HG02943 (cell line): ENCODE data around the gene COMP.

ENCODE experiments used
- ATAC-seq: cut with Tn5 transposase; IDR thresholded peaks from one replicate; pipeline ENCODE4 v1.9.1; 2021; ENCODE audit warnings: mild to moderate bottlenecking, low read depth, moderate library complexity; ENCODE audit not compliant: unreplicated experiment

COMP gene

DNA sequence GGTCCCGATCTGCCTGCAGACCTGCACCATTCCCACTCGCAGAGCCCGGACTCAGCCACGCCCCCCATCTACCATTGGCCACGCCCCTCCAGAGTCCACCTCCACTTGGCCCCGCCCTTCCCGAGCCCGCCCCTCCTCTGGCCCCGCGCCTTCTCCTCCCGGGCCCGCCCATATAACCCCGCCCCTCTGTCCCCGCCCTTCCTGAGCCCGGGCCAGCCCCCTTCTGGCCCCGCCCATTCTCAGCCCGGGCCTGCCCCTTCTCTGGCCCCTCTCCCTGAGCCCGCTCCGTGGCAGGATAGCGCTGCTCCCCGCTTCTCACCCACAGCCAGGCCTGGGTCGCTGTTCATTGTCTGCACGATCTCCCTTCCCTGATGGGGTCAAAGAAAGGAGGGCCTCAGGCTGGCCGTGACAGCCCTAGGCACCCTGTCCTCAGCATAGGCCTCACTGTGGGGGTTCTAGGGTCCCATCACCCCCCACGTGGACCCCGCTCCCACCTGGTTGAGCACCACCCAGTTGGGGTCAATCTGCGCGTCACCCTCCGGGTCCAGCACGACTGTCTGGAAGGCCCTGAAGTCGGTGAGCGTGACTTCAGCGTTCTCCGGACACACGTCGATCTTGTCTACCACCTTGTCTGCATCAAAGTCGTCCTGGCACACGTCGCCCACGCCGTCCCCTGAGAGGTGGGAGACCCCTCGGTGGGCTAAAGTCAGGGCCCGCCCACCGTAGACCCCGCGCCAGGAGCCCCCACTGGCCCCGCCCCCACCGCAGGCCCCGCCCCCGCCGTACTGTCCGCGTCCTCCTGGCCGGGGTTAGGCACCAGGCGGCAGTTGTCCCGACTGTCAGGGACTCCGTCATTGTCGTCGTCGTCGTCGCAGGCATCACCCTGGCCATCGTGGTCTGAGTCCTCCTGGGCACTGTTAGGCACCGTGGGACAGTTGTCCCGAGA is 5.7 kb downstream of the COMP start:
- ATAC-seq = no peak

DNA sequence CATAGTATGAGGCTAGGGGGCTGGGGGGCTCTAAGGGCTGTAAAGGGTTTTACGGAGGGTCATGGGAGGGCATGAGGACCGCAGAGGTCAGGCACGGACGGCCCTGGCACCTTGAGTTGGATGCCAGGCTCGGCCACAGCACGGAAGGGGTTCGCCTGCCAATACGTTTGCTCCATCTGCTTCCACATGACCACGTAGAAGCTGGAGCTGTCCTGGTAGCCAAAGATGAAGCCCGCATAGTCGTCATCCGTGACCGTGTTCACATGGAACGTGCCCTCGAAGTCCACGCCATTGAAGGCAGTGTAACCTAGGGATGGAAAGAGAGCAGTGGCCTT is 6.4 kb downstream of the COMP start:
- no peak for ATAC-seq

DNA sequence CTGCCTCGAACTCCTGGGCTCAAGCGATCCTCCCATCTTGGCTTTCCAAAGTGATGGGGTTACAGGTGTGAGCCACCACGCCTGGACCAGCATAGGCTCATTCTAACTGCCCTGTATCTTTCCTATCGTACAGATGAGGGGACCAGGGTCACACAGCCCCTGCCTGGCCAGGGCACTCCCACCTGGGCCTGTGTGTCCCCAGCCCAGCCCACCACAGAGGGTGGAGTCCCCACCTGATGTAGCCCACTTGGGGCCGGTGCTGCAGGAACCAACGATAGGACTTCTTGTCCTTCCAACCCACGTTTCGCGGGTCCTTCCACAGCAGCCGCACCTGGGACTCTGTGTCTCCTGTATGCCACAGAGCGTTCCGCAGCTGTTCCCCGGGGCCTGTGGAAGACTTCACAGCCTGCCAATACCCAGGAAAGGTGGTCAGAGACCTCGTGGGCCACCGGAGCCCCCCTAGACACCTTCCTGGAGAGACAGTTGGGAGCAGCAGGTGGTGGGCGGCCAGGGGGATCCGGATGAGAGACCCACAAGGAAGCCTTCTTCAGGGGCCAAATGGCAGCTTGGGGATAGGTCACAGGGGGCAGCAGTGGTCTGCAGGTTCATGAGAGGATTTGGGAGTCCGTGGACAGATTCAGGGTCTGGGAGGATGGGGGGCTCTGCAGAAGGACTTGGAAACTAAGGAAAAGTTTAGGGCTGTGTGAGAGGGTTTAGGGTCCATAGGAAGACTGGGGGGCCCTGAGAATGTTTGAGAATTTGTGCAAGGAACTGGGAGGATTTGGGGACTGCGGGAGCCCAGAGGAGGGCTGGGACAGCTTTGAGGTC is 6.9 kb downstream of the COMP start:
- no peak for ATAC-seq

GRCh38 chr19:18782559-18783225 is 8.4 kb downstream of the COMP start:
- ATAC-seq = no peak

GRCh38 chr19:18781885-18782527 is 9.1 kb downstream of the COMP start:
- no peak for ATAC-seq

DNA sequence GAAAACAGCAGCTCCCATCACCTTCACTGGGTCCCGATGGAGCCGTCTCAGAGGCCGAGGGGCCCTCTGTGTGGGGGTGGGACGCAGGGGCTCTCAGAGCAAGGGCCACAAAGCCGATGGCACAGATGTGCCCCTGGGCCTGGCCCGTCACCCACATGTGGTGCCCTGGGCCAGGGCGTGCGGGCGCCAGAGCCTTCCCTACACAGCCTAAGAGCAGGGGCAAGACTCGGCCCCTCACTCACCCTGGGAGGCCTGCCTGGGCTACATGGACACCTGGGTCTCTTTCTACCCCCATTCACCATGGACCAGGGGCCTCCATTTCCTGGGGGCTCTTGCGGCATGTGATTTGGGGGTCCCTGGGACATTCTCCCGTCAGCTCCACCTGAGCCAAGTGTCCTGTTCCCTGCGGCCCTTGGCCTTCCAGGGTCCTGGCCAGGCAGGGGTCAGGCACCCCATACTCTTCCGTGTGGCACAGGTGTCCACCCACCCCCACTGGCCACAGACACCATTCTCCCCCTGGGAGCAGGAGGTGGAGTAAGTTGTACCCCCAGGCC is 10.0 kb downstream of the COMP start:
- ATAC-seq = no peak

GRCh38 chr19:18780631-18781030 is 10.5 kb downstream of the COMP start:
- no peak for ATAC-seq

GRCh38 chr19:18780081-18780480 is 11.0 kb downstream of the COMP start:
- ATAC-seq = no peak

DNA sequence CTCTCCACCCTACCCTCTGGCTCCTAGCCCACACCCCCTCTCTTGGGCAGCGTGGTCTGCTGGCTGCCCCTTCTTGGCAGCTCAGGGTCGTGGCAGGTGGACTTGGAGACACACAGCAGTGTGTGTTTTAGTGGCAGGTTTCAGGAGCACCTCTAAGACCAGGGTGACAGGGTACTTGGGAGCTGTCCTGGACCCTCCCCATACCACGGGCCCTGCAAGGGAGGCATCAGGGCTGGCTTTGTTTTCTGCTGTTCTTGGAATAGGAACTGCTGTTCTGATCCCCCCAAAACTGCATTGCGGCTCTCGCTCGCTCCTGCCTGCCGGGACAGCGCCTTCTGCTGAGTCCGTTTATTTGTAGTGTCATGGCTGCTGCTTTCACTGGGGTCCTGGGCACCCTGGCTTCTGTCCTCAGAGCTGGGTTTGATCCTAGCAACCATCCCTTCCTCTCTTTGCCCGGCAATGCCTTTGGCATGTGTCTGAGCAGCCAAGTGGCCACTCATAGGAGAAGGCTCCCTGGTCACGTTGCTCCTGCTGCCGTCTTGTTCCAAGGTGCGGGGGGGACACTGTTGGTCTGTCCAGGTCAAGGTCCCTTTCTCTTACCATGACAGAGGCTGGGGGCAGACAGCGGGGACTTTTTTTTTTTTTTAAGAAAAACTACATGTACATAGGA is 12.1 kb downstream of the COMP start:
- ATAC-seq = no peak

- no peak for ATAC-seq
Observed at GRCh38 chr19:18778076-18778389, 13.1 kb downstream of the COMP start.

- ATAC-seq = no peak
Observed at GRCh38 chr19:18777301-18778075, 13.6 kb downstream of the COMP start.

DNA sequence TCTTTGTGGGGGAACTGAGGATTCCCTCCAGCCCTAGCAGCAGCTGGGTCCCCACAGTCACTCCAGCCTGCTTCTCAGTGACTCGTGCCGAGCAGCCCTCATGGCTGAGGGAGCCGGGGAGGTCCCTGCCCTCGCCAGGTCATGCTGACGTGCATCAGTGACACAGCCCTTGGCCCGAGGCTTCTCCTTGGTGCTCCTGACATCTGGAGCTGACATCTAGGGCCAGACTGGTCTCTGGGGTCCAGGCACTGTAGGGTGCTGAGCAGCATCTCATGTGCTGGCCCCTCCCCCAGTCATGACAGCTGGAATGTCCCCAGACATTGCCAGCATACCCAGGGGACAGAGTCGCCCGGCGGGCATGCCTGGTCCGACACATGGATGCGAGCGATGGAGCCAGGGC is 14.4 kb downstream of the COMP start:
- no peak for ATAC-seq

DNA sequence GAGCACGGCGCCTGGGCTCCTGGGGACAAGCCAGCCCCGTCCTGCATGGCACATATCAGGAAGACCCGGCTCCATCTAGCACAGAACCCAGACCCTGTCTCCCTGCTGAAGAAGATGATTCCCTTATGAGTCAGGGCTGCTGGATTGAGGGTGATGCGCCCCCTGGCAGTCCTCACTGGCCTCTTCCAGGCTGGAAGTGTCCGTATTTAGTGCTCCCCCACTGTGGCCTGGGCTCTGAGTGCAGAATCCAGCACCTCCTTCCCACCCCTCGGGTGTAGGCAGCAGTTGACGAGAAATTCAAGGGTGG is 14.9 kb downstream of the COMP start:
- no peak for ATAC-seq

DNA sequence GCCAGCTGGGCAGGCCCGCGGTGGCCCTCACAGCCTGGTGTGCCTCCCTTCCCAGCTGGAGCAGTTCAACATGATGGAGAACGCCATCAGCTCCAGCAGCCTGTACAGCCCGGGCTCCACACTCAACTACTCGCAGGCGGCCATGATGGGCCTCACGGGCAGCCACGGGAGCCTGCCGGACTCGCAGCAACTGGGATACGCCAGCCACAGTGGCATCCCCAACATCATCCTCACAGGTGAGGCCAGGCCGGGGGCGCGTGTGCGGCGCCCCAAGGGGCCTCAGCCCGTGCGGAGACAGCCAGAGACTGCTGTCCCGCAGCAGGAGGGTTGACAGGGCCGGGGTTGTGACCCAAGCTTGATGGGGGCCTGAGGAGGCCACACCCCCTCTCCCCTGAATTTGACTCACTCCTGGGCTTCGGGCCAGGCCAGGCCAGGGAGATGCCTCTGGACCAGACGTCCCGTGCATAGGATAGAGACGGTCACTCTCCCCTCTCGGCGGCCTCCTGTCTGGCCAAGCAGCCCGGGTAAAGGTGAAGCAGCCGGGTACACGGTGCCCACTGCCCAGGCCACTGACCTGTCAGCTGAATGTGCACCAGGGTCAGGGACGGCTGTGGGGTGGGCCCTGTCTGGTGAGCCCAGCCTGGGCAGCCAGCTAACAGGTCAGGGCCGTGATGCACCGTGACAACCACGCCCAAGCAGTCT is 15.4 kb downstream of the COMP start:
- no peak for ATAC-seq

GRCh38 chr19:18774782-18775444 is 16.2 kb downstream of the COMP start:
- ATAC-seq = no peak

DNA sequence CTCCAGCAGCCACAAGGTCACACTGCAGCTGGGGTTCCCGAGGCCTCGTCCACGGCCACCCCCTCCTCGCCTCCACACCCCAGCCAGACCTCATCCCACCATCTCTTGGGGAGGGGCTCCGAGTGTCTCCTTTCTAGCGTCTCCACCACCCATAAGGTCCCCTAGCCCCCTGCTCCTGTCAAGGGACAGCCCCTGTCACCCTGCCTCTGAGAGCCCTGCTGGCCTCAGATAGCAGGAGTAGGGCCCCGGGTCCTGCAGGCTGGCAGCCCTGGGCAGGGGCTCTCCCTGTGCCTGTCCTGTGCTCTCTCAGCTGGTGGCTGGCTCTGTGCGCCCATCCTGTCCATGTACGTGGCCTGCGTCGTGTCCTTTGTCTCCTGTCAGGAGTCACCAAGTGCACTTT is 17.0 kb downstream of the COMP start:
- no peak for ATAC-seq

GRCh38 chr19:18773682-18774081 is 17.4 kb downstream of the COMP start:
- ATAC-seq = no peak
